ENCODE measurements around the gene LYZL4.

DNA sequence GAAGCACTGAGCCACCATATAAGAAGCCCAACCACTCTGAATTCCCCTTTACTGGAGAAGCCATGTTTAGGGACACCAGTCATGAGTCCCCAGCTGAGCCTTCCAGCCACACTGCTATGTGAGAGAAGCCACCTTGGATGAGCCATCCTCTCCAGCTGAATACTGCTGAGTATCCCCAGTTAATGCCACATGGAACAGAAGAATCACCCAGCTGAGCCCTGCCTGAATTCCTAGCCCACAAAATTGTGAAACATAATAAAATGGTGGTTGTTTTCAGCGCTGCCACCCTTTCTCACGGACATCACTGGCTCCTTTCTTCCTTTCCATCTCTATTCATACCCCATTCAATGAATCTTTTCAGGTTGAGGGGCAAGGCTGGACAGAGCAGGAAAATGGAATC is 22.1 kb upstream of the LYZL4 start:
- TF ChIP-seq, protein P1, sequence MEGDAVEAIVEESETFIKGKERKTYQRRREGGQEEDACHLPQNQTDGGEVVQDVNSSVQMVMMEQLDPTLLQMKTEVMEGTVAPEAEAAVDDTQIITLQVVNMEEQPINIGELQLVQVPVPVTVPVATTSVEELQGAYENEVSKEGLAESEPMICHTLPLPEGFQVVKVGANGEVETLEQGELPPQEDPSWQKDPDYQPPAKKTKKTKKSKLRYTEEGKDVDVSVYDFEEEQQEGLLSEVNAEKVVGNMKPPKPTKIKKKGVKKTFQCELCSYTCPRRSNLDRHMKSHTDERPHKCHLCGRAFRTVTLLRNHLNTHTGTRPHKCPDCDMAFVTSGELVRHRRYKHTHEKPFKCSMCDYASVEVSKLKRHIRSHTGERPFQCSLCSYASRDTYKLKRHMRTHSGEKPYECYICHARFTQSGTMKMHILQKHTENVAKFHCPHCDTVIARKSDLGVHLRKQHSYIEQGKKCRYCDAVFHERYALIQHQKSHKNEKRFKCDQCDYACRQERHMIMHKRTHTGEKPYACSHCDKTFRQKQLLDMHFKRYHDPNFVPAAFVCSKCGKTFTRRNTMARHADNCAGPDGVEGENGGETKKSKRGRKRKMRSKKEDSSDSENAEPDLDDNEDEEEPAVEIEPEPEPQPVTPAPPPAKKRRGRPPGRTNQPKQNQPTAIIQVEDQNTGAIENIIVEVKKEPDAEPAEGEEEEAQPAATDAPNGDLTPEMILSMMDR (conservative IDR thresholded peaks at IDR 0.05; ENCODE audit: low read depth, low read length) = no peak
- TF ChIP-seq EZH2 (IDR thresholded peaks at IDR 0.05; ENCODE audit: low read length, unreplicated experiment) = no peak
- TF ChIP-seq EZH2phosphoT487 (IDR thresholded peaks at IDR 0.05; ENCODE audit: borderline replicate concordance, low read length) = no peak
